ENCODE data around the gene ZNF331.

DNA sequence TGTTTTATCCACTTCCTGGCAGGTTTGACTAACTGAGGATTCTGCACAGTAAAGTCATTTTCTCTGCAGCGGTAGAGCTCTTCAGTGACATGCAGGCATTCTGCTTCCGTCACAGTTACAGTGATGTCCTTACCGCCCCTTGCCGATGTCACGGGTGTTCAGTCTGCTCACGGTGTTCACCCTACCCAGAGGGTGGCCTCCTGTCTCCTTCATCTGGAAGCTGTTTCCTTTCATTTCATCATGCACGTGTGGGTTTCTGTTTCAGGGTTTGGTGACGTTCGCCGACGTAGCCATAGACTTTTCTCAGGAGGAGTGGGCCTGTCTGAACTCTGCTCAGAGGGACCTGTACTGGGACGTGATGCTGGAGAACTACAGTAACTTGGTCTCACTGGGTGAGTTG is 33.4 kb downstream of the ZNF331 start:
- TF ChIP-seq, protein P1, sequence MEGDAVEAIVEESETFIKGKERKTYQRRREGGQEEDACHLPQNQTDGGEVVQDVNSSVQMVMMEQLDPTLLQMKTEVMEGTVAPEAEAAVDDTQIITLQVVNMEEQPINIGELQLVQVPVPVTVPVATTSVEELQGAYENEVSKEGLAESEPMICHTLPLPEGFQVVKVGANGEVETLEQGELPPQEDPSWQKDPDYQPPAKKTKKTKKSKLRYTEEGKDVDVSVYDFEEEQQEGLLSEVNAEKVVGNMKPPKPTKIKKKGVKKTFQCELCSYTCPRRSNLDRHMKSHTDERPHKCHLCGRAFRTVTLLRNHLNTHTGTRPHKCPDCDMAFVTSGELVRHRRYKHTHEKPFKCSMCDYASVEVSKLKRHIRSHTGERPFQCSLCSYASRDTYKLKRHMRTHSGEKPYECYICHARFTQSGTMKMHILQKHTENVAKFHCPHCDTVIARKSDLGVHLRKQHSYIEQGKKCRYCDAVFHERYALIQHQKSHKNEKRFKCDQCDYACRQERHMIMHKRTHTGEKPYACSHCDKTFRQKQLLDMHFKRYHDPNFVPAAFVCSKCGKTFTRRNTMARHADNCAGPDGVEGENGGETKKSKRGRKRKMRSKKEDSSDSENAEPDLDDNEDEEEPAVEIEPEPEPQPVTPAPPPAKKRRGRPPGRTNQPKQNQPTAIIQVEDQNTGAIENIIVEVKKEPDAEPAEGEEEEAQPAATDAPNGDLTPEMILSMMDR (conservative IDR thresholded peaks at IDR 0.05 in 1 of 2, IDR thresholded peaks at IDR 0.05 in 1 of 2; ENCODE audit: low read depth in 1 of 2, low read length in 2 of 2) = no peak
- no peak for TF ChIP-seq EZH2 (IDR thresholded peaks at IDR 0.05; ENCODE audit: low read length, missing control alignments)
